Esophagus squamous epithelium (tissue), 4 donors: ENCODE results near the gene PSMB7.

Experiments
- POLR2A ChIP-seq, 4 donors: fragments of 450-650 bp; IDR thresholded peaks; one replicate each; pipeline ENCODE4 v1.6.1; 2017; ENCODE audit warnings: antibody characterized with exemption in 4 of 4, mild to moderate bottlenecking in 4 of 4, moderate library complexity in 3 of 4
- TF ChIP-seq, protein P1 (sequence below), 6 experiments: fragments of 450-650 bp in 4 of 6; fragments of 200-600 bp in 2 of 6; sonication (generic) in 2 of 6; IDR thresholded peaks; one replicate each; pipeline ENCODE4 v1.5.1; 2016 to 2019; ENCODE audit warnings: antibody characterized with exemption in 6 of 6, mild to moderate bottlenecking in 4 of 6, moderate library complexity in 4 of 6

DNA sequence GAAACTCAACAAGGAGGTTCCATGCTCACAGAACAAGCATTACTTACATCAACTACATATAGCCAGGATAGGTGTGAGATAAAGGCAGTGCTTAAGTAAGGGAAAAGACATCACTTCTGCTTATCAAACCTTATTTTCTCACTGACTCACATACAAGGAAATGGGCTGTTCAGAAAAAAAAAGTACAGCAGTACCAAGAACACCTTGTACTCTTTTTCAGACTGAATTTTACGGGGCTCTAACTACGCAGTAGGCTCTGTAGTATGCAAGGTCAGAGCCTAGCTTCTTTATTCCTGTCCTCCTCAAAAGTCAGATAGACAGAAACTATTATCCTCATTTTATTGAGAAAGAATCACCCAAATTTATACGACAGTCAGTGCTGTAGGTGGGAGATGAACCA is 5.8 kb downstream of the PSMB7 start:
- TF ChIP-seq, protein P1, sequence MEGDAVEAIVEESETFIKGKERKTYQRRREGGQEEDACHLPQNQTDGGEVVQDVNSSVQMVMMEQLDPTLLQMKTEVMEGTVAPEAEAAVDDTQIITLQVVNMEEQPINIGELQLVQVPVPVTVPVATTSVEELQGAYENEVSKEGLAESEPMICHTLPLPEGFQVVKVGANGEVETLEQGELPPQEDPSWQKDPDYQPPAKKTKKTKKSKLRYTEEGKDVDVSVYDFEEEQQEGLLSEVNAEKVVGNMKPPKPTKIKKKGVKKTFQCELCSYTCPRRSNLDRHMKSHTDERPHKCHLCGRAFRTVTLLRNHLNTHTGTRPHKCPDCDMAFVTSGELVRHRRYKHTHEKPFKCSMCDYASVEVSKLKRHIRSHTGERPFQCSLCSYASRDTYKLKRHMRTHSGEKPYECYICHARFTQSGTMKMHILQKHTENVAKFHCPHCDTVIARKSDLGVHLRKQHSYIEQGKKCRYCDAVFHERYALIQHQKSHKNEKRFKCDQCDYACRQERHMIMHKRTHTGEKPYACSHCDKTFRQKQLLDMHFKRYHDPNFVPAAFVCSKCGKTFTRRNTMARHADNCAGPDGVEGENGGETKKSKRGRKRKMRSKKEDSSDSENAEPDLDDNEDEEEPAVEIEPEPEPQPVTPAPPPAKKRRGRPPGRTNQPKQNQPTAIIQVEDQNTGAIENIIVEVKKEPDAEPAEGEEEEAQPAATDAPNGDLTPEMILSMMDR (IDR thresholded peaks at IDR 0.05) = no peak
- no peak for TF ChIP-seq POLR2A (IDR thresholded peaks at IDR 0.05)
